ENCODE measurements around the gene OR52K1.
"Not testable (repeated sequence)": the region's sequence is repeated elsewhere in the genome, so short reads cannot be mapped to it uniquely, and the experiment has no call there.

OR52K1 gene

GRCh38 chr11:4466871-4467442 lies 15.5 kb upstream of the OR52K1 start:
- FAIRE-seq: no peak
- DNase-seq (ENCODE audit: insufficient read length, low spot score): no peak
- TF ChIP-seq POLR2A (IDR thresholded peaks at IDR 0.05; ENCODE audit: low read depth, low read length): no peak

GRCh38 chr11:4467811-4468606 lies 14.4 kb upstream of the OR52K1 start:
- FAIRE-seq (no peak), DNase-seq (ENCODE audit: insufficient read length, low spot score) (no peak)
- no peak for TF ChIP-seq POLR2A (IDR thresholded peaks at IDR 0.05; ENCODE audit: low read depth, low read length)

GRCh38 chr11:4479644-4480043 lies 2.8 kb upstream of the OR52K1 start:
- TF ChIP-seq POLR2A (IDR thresholded peaks at IDR 0.05; ENCODE audit: low read depth, low read length): no peak
- DNase-seq (ENCODE audit: insufficient read length, low spot score) (no peak), FAIRE-seq (no peak)

- TF ChIP-seq POLR2A (IDR thresholded peaks at IDR 0.05; ENCODE audit: low read depth, low read length): no peak
- FAIRE-seq: no peak
- no peak for DNase-seq (ENCODE audit: insufficient read length, low spot score)
These were observed 1.7 kb upstream of the OR52K1 start for GRCh38 chr11:4480577-4481239.

- no peak for TF ChIP-seq POLR2A (IDR thresholded peaks at IDR 0.05; ENCODE audit: low read depth, low read length)
- FAIRE-seq: no peak
- no peak for DNase-seq (ENCODE audit: insufficient read length, low spot score)
These were observed 1.2 kb upstream of the OR52K1 start for GRCh38 chr11:4481240-4481582.

- FAIRE-seq (peak; percentile 6), DNase-seq (ENCODE audit: insufficient read length, low spot score) (no peak)
- no peak for TF ChIP-seq POLR2A (IDR thresholded peaks at IDR 0.05; ENCODE audit: low read depth, low read length)
These were observed 1.9 kb downstream of the OR52K1 start for GRCh38 chr11:4484310-4484709.

- not testable (repeated sequence) for FAIRE-seq; DNase-seq (ENCODE audit: insufficient read length, low spot score)
These were observed 9.0 kb downstream of the OR52K1 start for GRCh38 chr11:4491405-4491804.

GRCh38 chr11:4491878-4492606 lies 9.6 kb downstream of the OR52K1 start:
- FAIRE-seq: no peak

GRCh38 chr11:4493480-4493818 lies 11.0 kb downstream of the OR52K1 start:
- FAIRE-seq (no peak), DNase-seq (ENCODE audit: insufficient read length, low spot score) (no peak)
- no peak for TF ChIP-seq POLR2A (IDR thresholded peaks at IDR 0.05; ENCODE audit: low read depth, low read length)

More at GRCh38 chr11:4491878-4492606, 9.6 kb downstream of the OR52K1 start:
- DNase-seq (ENCODE audit: insufficient read length, low spot score): no peak
- no peak for TF ChIP-seq POLR2A (IDR thresholded peaks at IDR 0.05; ENCODE audit: low read depth, low read length)

- no peak for TF ChIP-seq POLR2A (IDR thresholded peaks at IDR 0.05; ENCODE audit: low read depth, low read length)
- DNase-seq (ENCODE audit: insufficient read length, low spot score): no peak
- no peak for FAIRE-seq
These were observed 13.0 kb downstream of the OR52K1 start for GRCh38 chr11:4495487-4495886.

GRCh38 chr11:4495986-4496385 lies 13.5 kb downstream of the OR52K1 start:
- DNase-seq (ENCODE audit: insufficient read length, low spot score): no peak
- TF ChIP-seq POLR2A (IDR thresholded peaks at IDR 0.05; ENCODE audit: low read depth, low read length): no peak
- FAIRE-seq: no peak

GRCh38 chr11:4496557-4497248 lies 14.3 kb downstream of the OR52K1 start:
- DNase-seq (ENCODE audit: insufficient read length, low spot score) (no peak), FAIRE-seq (no peak)
- no peak for TF ChIP-seq POLR2A (IDR thresholded peaks at IDR 0.05; ENCODE audit: low read depth, low read length)

- FAIRE-seq: no peak
- no peak for DNase-seq (ENCODE audit: insufficient read length, low spot score)
- TF ChIP-seq POLR2A (IDR thresholded peaks at IDR 0.05; ENCODE audit: low read depth, low read length): no peak
These were observed 26.4 kb downstream of the OR52K1 start for GRCh38 chr11:4508886-4509285.
